Measurements from ENCODE around the gene MAB21L4. TPM values are rescaled to one million over a fixed set of nuclear protein-coding genes. Genes with fewer than 3 reads are reported as not detected.

MAB21L4 gene
- total RNA-seq, 1 donor from 2014 or later = not detected

- Mint-ChIP-seq H3K36me3 (ENCODE audit: unreplicated experiment) (no peaks in the 10 kb centered on the region), H3K27ac (ENCODE audit: unreplicated experiment) (no peak overlapping the region), H3K9me3 (ENCODE audit: unreplicated experiment) (no peaks in the 10 kb centered on the region), H3K27me3 (ENCODE audit: unreplicated experiment) (peaks cover 37% of the 10 kb centered on the region), H3K4me1 (ENCODE audit: unreplicated experiment) (no peaks in the 10 kb centered on the region), H3K4me3 (ENCODE audit: unreplicated experiment) (no peak overlapping the region)
- no peak for DNase-seq (ENCODE audit: extremely low spot score, unreplicated experiment)
- TF ChIP-seq CTCF (IDR thresholded peaks at IDR 0.05) = no peak
These were observed 14.0 kb downstream of the MAB21L4 start for GRCh38 chr2:240881913-240882312.

- H3K4me1 Mint-ChIP-seq (ENCODE audit: unreplicated experiment) = no peaks in the 10 kb centered on the region
- no peak for DNase-seq (ENCODE audit: extremely low spot score, unreplicated experiment)
- H3K27ac Mint-ChIP-seq (ENCODE audit: unreplicated experiment) = no peak overlapping the region
- H3K9me3 Mint-ChIP-seq (ENCODE audit: unreplicated experiment) = no peaks in the 10 kb centered on the region
- H3K4me3 Mint-ChIP-seq (ENCODE audit: unreplicated experiment) = no peak overlapping the region
- H3K36me3 Mint-ChIP-seq (ENCODE audit: unreplicated experiment) = no peaks in the 10 kb centered on the region
- H3K27me3 Mint-ChIP-seq (ENCODE audit: unreplicated experiment) = peaks cover 31% of the 10 kb centered on the region
- no peak for TF ChIP-seq CTCF (IDR thresholded peaks at IDR 0.05)
These were observed 16.9 kb downstream of the MAB21L4 start for GRCh38 chr2:240879105-240879504.

GRCh38 chr2:240878341-240878936, 17.5 kb downstream of the MAB21L4 start:
- Mint-ChIP-seq H3K4me1 (ENCODE audit: unreplicated experiment) (no peaks in the 10 kb centered on the region), H3K36me3 (ENCODE audit: unreplicated experiment) (no peaks in the 10 kb centered on the region), H3K27ac (ENCODE audit: unreplicated experiment) (no peak overlapping the region), H3K27me3 (ENCODE audit: unreplicated experiment) (peaks cover 30% of the 10 kb centered on the region), H3K4me3 (ENCODE audit: unreplicated experiment) (no peak overlapping the region), H3K9me3 (ENCODE audit: unreplicated experiment) (no peaks in the 10 kb centered on the region)
- no peak for DNase-seq (ENCODE audit: extremely low spot score, unreplicated experiment)
- no peak for TF ChIP-seq CTCF (IDR thresholded peaks at IDR 0.05)

GRCh38 chr2:240877460-240878340, 18.3 kb downstream of the MAB21L4 start:
- no peak for DNase-seq (ENCODE audit: extremely low spot score, unreplicated experiment)
- Mint-ChIP-seq H3K36me3 (ENCODE audit: unreplicated experiment) (no peaks in the 10 kb centered on the region), H3K4me1 (ENCODE audit: unreplicated experiment) (no peaks in the 10 kb centered on the region), H3K27me3 (ENCODE audit: unreplicated experiment) (peaks cover 22% of the 10 kb centered on the region), H3K4me3 (ENCODE audit: unreplicated experiment) (no peak overlapping the region), H3K27ac (ENCODE audit: unreplicated experiment) (no peak overlapping the region), H3K9me3 (ENCODE audit: unreplicated experiment) (no peaks in the 10 kb centered on the region)
- no peak for TF ChIP-seq CTCF (IDR thresholded peaks at IDR 0.05)

Measured in osteocyte (in vitro differentiated cells).